HG03378 (cell line): ENCODE data around the gene GBX2.

Source experiments
- ATAC-seq: cut with Tn5 transposase; IDR thresholded peaks from one replicate; pipeline ENCODE4 v1.9.1; 2021; ENCODE audit warnings: mild to moderate bottlenecking, moderate library complexity; ENCODE audit not compliant: unreplicated experiment

Gene GBX2

DNA sequence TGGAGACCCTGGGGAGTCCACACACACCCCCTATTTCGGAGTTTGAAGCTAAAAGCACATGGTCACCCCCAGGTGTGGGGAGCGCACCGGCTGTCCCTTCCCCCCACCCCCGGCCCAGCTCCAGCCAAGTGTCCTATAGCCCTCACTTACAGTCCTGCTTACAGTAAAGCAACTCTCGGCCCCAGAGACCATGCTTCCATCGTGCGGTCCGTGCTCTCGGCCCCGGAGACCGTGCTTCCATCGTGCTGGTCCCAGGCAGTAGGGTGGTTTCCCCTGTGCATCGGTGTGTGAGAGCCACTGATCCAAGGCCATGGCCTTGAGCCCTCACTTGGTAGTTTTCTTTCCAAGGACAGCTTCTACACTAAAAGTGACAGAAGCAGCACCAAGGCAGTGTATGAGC is 48.7 kb downstream of the GBX2 start:
- ATAC-seq = no peak

DNA sequence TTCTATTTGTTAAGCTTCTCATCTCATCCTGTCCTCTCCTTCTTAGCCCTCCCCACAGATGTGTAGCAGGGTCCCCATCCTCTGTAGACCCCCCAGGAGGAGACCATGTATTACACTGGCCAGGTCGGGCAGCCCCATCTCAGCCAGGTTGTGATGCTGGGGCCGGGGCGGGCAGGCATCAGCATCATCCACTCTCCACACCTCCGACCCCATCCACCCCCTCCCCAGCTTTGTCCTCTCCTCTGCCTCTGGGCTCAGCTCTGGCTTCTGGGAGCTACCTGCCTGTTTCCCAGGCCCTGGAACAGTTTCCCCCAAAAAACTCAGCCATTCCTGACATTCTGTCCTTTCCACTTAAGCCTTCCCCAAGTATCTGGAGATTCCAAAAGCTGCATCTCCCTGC is 49.2 kb downstream of the GBX2 start:
- no peak for ATAC-seq

DNA sequence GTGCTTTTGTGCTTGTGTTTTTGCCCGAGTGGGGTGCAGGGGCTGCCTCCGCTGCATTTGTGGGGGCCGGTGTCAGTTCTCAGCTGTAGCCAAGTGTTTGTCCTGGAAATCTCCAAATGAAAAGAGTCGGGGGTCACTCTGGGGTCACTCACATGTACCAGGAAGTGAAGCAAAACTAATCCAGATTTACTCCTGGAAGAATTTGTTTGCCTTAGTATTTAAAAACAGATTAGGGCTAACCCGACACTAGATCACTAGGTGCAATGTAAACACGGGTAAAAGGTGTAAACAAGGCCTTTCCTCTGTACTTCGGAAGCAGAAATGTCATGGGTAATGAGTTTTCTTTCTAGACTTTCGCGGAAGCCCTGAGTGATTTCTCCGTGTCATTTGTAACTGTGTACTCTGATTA is 50.3 kb downstream of the GBX2 start:
- ATAC-seq = no peak

DNA sequence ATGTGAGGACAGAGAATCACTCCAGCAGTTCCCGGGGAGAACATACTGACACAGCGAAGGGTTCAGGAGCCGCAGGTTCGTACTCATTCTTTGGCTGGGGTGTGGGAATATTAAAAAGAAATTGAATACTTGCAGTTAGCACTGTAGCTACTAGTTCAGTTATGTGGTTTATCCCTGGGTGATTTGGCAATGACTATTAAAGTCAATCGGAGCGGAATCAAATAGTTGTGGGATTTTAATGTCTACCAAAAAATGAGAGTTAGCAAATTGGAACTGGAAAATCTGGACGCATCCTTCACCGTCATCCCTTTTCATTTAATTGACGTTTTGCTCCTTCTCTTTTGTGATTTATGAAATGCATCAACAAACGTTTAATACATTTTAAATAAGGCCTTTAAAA is 50.8 kb downstream of the GBX2 start:
- no peak for ATAC-seq
